GM18502 (cell line): ENCODE measurements around the gene C17orf107.

Source experiments
- ATAC-seq: cut with Tn5 transposase; IDR thresholded peaks from one replicate; pipeline ENCODE4 v1.9.1; 2021; ENCODE audit warnings: mild to moderate bottlenecking; ENCODE audit not compliant: unreplicated experiment, poor library complexity

The C17orf107 gene

GRCh38 chr17:4947010-4947410 lies 47.7 kb downstream of the C17orf107 start:
- ATAC-seq, result no peak

GRCh38 chr17:4947411-4948165 lies 48.3 kb downstream of the C17orf107 start:
- ATAC-seq, result peak; percentile 11

DNA sequence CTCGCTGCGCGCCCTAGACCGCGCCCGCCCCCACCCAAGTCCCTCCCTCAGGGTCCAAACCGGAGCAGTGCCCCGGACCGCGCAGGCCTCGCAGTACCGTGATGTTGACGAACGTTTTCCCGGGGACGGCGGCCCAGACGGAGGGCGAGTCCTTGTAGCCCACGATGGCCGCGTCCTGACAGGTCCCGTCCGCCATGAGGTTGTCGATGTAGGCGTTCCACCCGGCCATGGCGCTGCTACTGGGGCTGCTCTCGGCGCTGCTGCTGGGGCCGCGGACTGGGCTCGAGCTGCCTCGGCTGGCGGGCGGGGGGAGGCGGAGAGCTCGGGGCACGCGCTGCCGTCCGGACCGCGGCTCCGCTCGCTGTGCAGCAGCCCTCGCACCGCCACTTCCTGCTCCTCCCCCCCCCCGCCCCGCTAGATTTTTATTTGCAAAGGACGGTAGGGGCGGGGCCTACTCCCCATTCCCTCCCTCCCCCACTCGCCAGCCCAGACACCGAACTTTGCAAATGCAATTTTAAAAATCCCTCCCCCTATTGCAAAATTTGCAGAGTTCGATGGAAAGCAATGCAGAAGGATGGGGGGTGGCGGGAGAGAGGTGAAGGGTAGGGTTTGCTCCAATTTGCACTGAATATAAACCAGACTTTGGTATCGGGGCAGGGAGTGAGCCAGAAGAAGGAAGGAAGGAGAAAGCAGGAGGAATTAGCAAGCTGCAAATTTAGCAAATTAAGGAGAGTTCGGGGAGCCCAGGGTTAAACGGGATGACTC lies 49.0 kb downstream of the C17orf107 start, which contains the start of gene PFN1:
TSS of gene PFN1 (minus strand) at position 365 of the 765 bp plus-strand sequence. CDS start at position 229, 136 bp downstream.
- peak; percentile 25 for ATAC-seq

GRCh38 chr17:4948931-4949320 lies 49.6 kb downstream of the C17orf107 start:
- peak; percentile 32 for ATAC-seq

- ATAC-seq, result peak; percentile 34
Measured at GRCh38 chr17:4949321-4950074, 50.2 kb downstream of the C17orf107 start.

DNA sequence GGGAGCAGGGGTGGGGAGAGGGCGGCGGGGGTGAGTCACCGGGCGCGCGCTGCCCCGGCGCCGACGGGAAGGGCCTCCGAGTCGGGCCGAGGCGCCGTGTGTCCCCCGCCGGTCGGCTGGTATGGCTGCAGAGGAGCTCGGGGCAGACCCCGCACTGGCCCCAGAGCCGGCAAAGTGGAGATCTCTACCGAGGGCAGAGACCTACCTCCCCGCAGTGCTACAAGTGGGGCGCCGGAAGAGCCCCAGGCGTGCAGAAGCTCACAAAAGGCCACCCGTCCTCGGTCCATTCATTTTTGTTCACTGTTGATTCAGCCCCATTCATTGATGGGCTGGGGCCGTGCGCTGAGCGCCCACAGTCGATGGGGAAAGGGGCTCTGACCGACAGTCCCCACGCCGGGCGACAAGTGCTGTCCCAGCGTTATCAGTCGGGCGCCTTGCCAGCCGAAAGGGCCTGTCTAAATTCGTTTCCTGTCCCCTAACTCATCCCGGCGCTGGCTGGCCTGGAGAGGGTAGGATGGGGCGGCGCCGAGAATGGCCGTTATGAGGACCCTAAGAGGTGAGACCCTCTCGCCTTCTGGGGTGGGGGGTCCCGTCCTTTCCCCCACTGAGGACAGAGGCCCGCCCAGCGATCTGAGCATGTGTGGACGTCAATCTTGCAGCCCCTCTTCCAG lies 50.9 kb downstream of the C17orf107 start:
- ATAC-seq, result peak; percentile 5

- ATAC-seq, result no peak
Measured at GRCh38 chr17:4950746-4951204, 51.4 kb downstream of the C17orf107 start, which contains the start of gene ENO3. ENO3 (plus strand) TSS chr17:4951119; CDS start chr17:4951830, 711 bp downstream.

- no peak for ATAC-seq
Measured at GRCh38 chr17:4951486-4951885, 52.1 kb downstream of the C17orf107 start.
